IPS-NIHi7 (cell line): ENCODE data around the gene RAB7A.

Experiments used
- DNase-seq: peaks from one replicate; pipeline ENCODE4 v3.0.0; 2012; ENCODE audit warnings: mixed read lengths; ENCODE audit errors: extremely low spot score

Gene RAB7A

DNA sequence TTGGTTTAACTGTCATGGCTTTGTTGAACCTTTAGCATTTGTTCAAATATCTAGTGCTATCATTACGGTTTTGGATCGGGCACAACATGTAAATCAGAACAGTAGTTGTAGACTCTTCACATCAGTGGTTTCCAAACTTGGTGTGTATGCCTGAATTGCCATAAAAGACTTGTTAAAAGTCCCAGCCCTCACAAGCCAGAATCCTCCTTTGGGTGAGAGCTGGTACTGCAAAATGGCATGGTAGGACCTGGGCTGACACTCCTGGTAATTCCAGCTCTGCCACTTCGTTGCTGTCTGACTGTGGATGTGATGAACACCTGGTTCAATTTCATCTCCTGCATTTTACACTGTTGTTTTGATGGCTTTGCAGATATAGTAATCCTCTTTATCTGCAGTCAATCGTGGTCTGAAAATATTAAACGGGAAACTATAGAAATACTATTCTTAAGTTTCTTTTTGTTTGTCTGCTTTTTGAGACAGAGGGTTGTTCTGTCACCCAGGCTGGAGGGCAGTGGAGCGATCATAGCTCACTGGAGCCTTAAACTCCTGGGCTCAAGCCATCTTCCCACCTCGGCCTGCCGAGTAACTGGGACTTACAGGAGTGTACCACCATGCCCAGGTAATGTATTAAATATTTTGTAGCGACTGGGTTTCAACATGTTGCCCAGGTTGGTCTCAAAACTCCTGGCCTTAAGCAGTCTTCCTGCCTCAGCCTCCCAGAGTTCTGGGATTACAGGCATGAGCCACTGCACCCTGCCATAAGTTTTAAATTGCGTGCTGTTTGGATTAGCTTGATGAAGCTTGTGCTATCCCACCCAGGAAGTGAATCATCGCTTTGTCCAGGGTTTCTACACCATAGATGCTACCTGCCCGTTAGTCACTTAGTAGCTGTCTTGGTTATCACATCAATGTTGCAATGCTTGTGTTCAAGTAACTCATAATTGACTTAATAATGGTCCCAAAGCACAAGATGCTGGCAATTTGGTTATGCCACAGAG lies 61.6 kb downstream of the RAB7A start:
- peak; percentile 60 for DNase-seq

DNA sequence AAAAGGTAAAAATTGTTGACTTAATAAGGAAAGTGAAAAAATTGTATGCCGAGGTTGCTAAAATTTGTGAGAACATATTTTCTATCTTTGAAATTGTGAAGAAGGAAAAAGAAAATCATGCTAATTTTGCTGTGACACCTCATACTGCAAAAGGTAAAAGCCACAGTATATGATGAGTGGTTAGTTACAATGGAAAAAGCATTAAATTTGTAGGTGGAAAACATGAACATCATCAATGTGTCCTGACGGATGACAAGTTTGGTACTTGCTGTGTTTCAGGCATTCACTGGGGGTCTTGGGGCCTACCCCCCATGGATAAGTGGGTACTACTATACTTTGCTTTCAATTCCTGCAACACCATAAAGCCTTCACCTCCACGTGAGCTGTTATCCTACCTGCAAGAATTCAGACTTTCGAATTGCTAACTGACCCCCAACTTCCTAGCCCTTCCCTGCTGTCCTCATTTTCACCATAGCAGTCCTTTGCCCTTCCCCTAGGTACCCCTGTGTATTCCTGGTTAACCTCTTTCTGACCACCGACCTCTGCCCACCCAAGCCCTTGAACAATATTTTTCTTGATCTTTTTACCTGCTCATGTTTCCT lies 62.4 kb downstream of the RAB7A start:
- no peak for DNase-seq

DNA sequence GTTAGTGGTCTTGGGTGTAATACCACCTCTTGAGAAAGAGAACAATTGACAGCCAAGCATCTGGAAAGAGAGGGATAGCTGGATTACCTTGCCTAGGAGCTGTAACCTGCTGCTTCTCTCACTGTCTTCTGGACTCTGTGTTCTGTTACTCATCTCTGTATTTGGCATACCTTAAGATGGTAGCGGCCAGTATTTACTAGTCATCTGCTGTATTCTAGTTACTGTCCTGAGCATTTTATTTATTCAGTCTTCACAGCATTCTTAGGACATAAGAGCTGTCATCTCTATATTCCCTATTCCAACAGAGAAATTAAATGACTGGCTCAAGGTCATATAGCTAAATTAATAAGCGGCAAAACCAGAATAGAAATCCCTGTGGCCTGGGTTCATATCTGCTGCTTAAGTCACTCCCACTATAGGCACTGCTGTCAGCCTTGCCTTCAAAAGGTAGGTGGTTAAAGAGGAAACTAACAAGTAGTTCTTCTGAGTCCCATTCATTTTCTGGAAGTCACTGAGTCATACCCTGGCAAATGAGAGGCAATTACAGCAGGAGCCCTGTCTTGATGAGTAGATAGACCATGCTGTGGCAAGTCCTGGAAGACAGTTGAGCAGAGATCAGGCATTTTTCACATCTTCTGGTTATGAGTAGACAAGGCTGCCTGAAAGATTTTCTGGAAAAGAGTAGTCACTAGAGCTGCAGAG lies 68.2 kb downstream of the RAB7A start:
- DNase-seq = no peak

DNA sequence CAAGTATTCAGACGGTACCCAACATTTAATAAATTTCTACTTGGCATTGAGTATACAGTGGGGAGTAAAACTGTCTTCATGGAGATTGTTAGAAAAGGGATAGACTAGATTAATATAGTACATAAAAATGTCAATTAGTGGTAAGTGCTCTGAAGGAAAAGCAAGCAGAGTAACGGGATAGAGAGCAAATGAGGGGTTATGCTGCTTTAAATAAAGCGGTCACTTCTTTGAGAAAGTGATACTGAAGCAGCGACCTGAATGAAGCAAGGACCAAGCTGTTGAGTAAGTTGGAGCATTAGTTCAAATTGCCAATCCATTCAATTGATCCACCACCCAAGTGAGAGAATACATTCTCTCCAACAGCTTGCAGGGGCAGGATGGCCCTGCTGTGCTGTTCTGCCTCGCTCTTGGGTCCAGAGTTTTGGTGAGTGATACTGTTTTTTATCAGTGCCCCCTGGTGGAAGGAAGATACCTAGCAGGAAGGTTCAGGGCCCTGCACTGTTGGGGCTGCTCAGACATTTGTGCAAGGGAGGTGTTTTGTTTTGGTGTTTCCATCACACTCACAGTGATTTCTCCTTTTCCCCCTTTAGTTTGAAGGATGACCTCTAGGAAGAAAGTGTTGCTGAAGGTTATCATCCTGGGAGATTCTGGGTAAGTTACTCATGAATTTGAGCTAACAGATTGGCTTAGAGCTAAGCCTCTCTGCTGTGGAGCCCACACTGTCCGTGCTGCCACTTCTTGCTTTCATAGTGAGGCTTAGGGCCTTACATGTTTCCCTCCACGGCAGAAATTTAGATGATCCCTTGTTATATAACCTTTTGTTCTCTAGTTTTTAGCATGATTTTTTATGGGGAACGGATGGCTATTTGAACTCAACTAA lies 69.0 kb downstream of the RAB7A start:
- peak; percentile 89 for DNase-seq

DNA sequence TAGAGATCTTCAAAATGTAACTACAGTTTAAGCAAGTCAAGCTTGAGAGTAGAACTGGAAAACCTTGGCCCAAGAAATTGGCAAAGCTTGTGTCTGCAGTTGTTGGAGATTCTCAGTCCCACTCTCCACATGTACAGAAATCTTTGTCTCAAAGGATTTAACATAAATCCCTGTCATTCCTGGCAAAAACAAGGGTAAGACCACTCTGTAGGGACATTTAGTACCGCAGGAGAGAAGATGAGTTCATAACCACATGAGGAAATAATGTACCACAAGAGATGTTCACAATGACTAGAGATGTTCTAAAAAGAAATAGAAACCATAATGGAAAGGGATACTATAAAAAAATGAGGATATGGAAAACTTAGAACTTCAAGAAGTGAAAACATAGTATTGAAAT lies 73.7 kb downstream of the RAB7A start:
- DNase-seq = no peak

DNA sequence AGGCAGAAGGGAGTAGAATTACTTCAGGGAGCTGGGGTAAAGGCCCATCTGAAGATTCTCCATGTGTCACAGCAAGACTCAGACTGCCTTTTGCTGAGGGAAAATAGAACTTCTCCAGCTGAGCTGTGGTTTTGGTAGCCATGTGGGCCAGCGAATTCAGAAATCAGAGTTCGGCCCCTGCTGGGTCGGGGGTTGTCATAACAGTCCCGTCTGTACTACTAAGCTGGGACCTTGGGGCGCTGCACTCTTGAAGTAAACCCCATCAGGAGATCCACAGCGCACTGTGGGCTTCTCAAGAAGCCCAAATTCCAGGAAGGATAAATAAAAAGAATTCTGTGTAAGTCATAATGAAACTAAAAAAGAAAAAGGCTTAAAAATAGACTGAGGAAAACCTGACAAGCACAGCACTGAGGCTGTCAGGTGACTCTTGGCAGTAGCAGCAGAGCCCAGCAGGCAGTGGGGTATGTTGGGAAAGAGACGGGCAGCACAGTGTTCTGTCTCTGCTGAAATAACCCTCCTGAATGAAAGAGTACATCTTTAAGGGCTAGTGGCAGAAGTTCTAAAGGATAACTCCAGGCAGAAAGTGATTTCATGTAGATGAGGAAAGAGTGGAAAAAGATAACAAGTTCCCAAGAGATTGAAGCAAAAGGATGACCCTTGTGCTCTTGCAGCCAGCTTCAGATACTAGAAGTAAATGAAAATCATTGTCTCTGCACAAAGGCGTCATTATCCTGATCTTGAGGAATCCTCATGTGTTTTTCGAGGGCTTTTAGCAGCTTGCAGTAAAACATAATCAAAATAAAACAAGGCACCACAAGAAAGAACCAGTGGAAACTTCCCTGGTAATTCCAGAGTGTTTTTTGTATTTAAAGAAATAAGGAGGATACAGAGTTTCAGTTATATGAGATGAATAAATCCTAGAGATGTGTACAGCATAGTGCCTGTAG lies 74.5 kb downstream of the RAB7A start:
- DNase-seq = no peak

DNA sequence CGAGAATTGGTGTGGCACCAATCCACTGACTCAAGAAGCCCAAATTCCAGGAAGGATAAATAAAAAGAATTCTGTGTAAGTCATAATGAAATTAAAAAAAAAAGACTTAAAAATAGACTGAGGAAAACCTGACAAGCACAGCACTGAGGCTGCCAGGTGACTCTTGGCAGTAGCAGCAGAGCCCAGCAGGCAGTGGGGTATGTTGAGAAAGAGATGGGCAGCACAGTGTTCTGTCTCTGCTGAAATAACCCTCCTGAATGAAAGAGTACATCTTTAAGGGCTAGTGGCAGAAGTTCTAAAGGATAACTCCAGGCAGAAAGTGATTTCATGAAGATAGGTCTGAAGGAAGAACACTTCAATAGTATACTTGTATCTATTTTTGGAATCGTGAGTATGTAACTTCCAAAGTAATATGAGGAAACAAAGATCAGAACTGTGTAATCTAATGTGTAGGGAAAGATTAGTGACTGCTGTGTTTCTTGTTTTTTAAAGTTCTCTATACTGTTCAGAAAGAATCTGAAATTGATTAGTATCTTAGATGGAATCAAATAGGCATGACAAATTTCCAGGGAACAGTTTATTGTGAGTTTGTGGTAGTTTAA lies 75.9 kb downstream of the RAB7A start:
- no peak for DNase-seq

DNA sequence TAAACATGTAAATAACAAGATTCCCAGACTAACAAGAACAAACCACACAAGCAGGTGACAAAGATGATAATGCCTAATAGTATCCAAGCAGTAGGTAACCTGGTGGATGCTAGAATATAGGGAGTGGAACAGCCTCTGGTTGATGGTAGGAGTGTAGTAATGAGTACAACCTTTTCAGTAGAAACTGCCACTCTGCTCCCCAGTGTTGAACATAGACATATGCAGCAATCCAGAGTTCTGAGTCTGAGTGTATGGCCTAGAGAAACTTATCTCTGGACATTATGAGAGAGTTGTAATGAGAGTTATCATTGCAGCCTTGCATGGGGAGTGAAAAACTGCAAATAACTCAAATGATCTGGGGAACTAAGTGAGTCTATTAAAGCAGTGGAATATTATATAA lies 77.3 kb downstream of the RAB7A start:
- DNase-seq = no peak

DNA sequence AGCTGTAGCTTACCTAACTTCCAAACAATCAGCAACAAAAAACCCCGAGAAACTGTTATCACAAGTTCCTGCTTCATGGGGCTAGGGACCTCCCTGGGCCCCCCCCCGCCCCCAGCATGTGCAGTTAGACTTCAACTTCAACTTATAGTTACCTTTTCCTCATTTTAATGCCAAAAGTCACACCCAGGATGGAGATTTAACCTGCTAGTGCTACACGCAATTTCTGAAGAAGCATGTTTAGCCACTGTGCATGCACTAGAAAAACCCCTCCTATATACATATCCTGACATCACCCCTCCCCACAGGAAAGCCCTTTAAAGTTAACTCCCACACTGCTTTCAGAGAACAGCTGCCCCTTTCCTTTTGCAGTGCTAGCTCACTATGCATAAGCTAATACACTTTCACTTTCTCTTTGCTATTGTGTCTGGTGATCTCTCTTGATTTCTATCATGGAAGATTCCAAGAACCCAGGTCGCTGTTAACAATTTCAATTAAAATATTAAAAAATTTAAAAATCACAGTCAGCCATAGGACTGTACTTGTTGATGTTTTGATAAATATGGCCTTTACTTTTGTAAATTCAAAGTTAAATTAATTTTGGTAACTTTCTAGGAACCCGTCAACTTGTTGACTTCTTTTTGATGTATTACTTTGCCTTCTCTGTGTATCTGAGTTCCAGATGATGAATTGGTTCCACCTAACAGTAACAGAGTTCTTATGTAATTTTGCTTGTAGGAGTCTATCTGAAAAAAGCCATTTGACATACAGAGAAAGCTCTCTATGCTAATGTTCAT lies 78.2 kb downstream of the RAB7A start:
- DNase-seq = peak; percentile 29

DNA sequence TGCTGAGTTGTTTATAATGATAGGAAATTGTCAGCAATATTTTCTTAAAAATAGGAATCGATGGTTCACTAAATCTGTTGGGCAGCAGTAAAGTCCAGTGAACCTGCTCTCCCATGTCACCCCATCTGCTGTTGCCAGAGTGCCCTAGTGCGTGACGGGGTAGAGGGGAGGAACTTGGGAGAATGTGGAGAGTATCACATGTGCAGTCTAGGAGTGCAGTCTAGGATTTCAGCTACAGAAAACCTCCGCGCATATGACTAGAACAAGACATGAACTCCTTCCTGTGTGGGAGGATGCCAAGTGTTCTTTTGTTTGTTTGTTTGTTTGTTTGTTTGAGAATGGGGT lies 78.8 kb downstream of the RAB7A start:
- no peak for DNase-seq

DNA sequence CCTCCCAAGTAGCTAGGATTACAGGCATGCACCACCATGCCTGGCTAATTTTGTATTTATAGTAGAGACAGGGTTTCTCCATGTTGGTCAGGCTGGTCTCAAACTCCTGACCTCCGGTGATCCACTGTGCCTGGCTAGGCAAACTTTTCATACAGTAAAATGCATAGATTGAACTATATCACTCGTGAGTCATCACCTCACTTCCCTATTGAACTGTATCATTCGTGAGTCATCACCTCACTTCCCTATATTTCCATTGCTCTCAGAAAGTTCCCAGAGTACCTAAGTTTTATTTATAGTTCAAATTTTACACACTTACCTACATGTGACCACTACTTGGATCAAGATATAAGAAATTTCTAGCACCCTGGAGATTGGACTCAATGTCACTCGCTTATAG lies 79.8 kb downstream of the RAB7A start:
- DNase-seq = no peak

DNA sequence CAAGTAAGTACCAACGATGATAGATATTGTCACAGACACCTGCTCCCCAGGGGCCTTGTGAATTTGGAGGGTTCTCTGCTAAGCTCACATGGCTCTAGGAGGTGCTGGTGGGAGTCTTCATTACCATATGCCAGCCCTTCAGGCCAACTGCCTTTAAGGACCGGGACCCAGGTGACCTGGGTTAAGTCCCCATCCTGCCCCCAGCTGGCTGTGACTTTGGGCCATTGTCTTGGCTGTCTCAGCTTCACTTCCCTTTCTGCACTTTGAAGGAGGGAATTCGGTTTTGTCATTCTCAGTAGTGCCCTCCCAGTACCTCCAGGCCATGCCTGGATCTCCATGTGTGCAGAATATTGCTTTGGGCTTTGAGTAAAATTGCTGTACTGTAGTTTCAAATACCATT lies 80.6 kb downstream of the RAB7A start:
- no peak for DNase-seq

DNA sequence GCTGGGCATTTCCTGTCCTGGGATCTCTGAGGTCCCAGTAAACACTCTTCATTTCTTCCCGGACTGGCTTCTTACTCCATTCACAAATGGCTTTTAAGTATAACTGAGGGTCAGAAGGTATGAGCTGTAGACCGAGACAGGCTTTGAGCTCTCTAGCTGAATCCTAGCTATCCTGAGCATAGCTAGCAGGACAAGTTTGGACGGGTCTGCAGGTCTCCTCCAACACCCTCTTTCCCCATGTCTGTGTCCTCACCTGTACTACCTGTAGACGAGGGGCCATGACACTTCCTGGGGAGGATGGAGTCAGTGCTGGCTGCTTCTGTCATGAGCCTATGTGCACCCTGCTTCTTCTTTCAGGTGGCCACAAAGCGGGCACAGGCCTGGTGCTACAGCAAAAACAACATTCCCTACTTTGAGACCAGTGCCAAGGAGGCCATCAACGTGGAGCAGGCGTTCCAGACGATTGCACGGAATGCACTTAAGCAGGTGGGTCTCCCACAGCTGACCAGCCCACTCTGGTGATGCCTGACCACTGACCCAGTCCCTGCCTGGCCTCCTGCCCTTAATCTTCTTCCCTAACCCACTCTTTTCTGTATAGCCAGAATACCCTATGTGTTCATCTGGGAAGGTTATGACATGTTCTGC lies 81.3 kb downstream of the RAB7A start:
- no peak for DNase-seq

DNA sequence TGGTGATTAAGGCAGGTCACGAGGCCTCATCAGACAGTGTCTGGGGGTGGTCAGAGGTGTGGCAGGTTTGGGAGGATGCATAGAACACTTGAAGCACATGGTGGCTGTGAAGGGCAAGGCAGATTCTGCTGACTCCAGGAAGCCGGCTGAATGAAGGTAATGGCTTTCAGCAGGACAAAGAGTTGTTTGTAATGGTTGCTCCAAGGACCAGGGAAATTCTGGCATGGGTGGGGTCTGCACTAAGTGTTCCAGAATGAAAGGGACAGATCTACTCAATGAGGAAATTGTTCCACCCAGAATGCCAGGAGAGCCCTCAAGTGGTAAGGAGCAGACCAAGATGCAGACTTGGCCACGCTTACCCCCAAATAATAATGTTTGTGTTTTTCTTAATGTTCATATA lies 82.7 kb downstream of the RAB7A start:
- DNase-seq = no peak

DNA sequence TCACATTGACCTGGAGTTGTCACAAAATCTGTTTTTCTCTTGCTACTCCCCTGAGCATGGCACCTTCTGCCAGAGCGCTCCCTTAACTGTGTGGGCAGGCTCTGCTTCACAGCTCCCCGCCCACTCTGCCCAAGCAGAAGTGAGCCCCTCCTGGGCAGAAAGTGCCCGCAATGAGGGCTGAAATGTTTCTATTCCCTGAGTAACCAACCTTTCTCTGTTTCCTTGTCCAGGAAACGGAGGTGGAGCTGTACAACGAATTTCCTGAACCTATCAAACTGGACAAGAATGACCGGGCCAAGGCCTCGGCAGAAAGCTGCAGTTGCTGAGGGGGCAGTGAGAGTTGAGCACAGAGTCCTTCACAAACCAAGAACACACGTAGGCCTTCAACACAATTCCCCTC lies 87.1 kb downstream of the RAB7A start:
- no peak for DNase-seq

DNA sequence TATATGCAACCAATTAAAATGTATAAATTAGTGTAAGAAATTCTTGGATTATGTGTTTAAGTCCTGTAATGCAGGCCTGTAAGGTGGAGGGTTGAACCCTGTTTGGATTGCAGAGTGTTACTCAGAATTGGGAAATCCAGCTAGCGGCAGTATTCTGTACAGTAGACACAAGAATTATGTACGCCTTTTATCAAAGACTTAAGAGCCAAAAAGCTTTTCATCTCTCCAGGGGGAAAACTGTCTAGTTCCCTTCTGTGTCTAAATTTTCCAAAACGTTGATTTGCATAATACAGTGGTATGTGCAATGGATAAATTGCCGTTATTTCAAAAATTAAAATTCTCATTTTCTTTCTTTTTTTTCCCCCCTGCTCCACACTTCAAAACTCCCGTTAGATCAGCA lies 88.1 kb downstream of the RAB7A start:
- no peak for DNase-seq

DNA sequence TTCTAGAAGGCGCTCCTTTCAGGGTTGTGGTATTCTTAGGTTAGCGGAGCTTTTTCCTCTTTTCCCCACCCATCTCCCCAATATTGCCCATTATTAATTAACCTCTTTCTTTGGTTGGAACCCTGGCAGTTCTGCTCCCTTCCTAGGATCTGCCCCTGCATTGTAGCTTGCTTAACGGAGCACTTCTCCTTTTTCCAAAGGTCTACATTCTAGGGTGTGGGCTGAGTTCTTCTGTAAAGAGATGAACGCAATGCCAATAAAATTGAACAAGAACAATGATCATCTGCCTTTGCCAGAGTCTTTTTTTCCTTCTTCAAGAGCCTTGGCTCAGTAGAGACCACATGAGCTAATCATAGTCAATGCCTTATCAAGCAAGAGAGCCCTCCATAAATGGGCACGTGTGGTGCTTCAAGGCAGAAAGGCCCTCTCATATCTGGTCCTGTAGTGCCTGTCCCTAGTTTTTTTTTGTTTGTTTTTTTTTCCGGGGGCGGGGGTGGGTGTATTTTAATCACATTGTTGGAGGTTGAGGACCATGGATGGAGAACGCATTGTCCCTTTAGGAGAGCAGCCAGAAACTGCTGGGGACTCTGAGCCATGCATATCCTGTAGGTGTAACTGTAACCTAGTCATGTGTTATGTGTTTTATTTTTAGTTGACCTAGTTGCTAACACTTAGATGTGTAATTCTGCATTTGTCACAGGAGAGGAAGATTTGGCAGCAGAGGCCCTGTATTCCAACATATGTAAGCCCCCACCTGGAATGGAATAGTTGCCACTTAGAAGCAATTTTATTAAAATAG lies 88.7 kb downstream of the RAB7A start:
- DNase-seq = no peak
